Right ventricle myocardium inferior (tissue), 1 donor: ENCODE results near the gene ACSF2. TPM values are rescaled to one million over a fixed set of nuclear protein-coding genes. Genes with fewer than 3 reads are reported as not detected.
A peak's percentile ranks its signal among the peaks of the same experiment; 100 is the strongest.
"Not testable (repeated sequence)": the region's sequence is repeated elsewhere in the genome, so short reads cannot be mapped to it uniquely, and the experiment has no call there.

Experiments used
- ATAC-seq: fragments of 200-7000 bp; cut with Tn5 transposase; one replicate; pipeline ENCODE4 v1.9.1; 2020; ENCODE audit warnings: mild to moderate bottlenecking, moderate library complexity
- DNase-seq: peaks from one replicate; pipeline ENCODE4 v3.0.0; 2021; ENCODE audit errors: missing footprints
- intact Hi-C: fragments of 100-400 bp; cut with DNase I; formaldehyde crosslinking; loops from one replicate; pipeline ENCODE4 v1.11.0; 2022
- total RNA-seq: library from RNA; stranded (reverse); fragmentation: NEBNext Ultra II Directional; extraction: Animal tissue kit (Norgen Biotek cat#: 25700); gene quantifications from one replicate; pipeline ENCODE4 v1.2.1, GENCODE V29; 2021
- donor health status: DM: no; HTN: yes; CAD: no; lungs with severe emphysema.

The ACSF2 gene
- total RNA-seq, 1 donor from 2014 or later = 22.7 TPM

GRCh38 chr17:50469671-50470305 lies 43.8 kb downstream of the ACSF2 start:
- intact Hi-C loops = no loop called here
- ATAC-seq (no peak), DNase-seq (no peak)

GRCh38 chr17:50470426-50470825 lies 44.4 kb downstream of the ACSF2 start:
- ATAC-seq (no peak), DNase-seq (no peak)
- intact Hi-C loops = no loop called here

- intact Hi-C loops = no loop called here
- no peak for DNase-seq
- no peak for ATAC-seq
These were observed 45.2 kb downstream of the ACSF2 start for GRCh38 chr17:50471009-50471905.

GRCh38 chr17:50472286-50472685 lies 46.3 kb downstream of the ACSF2 start:
- intact Hi-C loops = no loop called here
- no peak for ATAC-seq
- DNase-seq = no peak

GRCh38 chr17:50472761-50473161 lies 46.7 kb downstream of the ACSF2 start:
- DNase-seq, ATAC-seq, intact Hi-C loops: not testable (repeated sequence)

- no peak for ATAC-seq
- DNase-seq = no peak
- intact Hi-C loops = no loop called here
These were observed 47.9 kb downstream of the ACSF2 start for GRCh38 chr17:50473901-50474300.

- intact Hi-C loops = no loop called here
- DNase-seq (no peak), ATAC-seq (no peak)
These were observed 48.5 kb downstream of the ACSF2 start for GRCh38 chr17:50474523-50474922.

GRCh38 chr17:50475362-50475761 lies 49.3 kb downstream of the ACSF2 start:
- ATAC-seq (no peak), DNase-seq (no peak)
- intact Hi-C loops = loop anchor here (5.0 kb wide), 1 partner anchor 113 kb away; no protein-coding TSS in a partner anchor

- intact Hi-C loops = loop anchor here (5.0 kb wide), 1 partner anchor 114 kb away; no protein-coding TSS in a partner anchor
- not testable (repeated sequence) for ATAC-seq, DNase-seq
These were observed 49.9 kb downstream of the ACSF2 start for GRCh38 chr17:50475775-50476544.

GRCh38 chr17:50476545-50477315 lies 50.7 kb downstream of the ACSF2 start:
- intact Hi-C loops = loop anchor here (5.0 kb wide), 1 partner anchor 114 kb away; no protein-coding TSS in a partner anchor
- no peak for ATAC-seq
- no peak for DNase-seq

- DNase-seq (no peak), ATAC-seq (no peak)
These were observed 52.0 kb downstream of the ACSF2 start for GRCh38 chr17:50477976-50478375.

GRCh38 chr17:50478391-50479381 lies 52.7 kb downstream of the ACSF2 start, which contains the start of gene RSAD1:
RSAD1 (plus strand) TSS chr17:50478860; CDS start chr17:50478885, 25 bp downstream.
- intact Hi-C loops = loop anchor here (2.0 to 5.0 kb wide), 2 partner anchors 52 to 116 kb away; partner anchors contain the start of gene ACSF2
- DNase-seq (peak; percentile 95), ATAC-seq (peak; percentile 93)

More at GRCh38 chr17:50477976-50478375, 52.0 kb downstream of the ACSF2 start:
- intact Hi-C loops = loop anchor here (2.0 to 5.0 kb wide), 2 partner anchors 51 to 116 kb away; partner anchors contain the start of gene ACSF2

GRCh38 chr17:50479522-50480141 lies 53.6 kb downstream of the ACSF2 start:
- intact Hi-C loops = loop anchor here (2.0 to 10.0 kb wide), 3 partner anchors 53 to 205 kb away; partner anchors contain the start of gene ACSF2
- peak; percentile 84 for DNase-seq
- peak; percentile 44 for ATAC-seq

GRCh38 chr17:50480142-50480764 lies 54.2 kb downstream of the ACSF2 start:
- intact Hi-C loops = loop anchor here (10.0 kb wide), 1 partner anchor 205 kb away; no protein-coding TSS in a partner anchor
- ATAC-seq (no peak), DNase-seq (no peak)

- DNase-seq = no peak
- ATAC-seq = no peak
- intact Hi-C loops = loop anchor here (10.0 kb wide), 1 partner anchor 204 kb away; no protein-coding TSS in a partner anchor
These were observed 55.0 kb downstream of the ACSF2 start for GRCh38 chr17:50480854-50481490.
